GM19238 (cell line): ENCODE results near the gene PLEKHG4B.
"Not testable (repeated sequence)": the region's sequence is repeated elsewhere in the genome, so short reads cannot be mapped to it uniquely, and the experiment has no call there.

ENCODE experiments used
- DNase-seq: peaks from one replicate; pipeline ENCODE4 v3.0.0; 2011; ENCODE audit warnings: low spot score; ENCODE audit not compliant: insufficient read length

Gene PLEKHG4B

DNA sequence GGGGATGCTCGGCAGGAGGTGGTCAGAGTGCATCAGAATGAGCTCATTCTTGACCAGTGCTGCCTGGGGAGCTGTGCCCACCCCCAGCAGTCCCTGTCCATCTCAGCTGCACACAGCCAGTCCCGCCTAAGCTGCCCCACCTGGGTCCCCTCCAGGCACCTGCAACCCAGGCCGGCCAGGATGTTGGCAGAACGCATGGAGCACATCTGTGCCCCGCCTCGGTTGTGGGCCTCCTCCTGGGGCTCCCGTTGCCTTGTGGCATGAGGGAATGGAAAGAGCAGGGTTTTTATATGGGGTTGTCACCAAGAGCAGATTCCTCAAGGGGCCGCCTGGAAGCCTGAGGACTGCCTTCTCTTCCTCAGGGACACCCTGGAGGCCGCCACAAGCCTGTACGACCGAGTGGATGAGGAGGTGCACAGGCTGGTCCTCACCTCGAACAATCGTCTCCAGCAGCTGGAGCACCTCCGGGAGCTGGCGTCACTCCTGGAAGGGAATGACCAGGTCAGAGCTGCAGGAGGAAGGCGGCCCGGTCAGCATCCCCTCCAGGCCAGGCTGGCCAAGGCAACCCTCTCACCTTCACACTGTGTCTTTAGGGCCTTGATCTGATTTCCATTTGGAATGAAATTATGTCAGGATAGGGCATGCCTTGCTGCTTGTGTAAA lies 64.6 kb downstream of the PLEKHG4B start:
- DNase-seq: no peak

DNA sequence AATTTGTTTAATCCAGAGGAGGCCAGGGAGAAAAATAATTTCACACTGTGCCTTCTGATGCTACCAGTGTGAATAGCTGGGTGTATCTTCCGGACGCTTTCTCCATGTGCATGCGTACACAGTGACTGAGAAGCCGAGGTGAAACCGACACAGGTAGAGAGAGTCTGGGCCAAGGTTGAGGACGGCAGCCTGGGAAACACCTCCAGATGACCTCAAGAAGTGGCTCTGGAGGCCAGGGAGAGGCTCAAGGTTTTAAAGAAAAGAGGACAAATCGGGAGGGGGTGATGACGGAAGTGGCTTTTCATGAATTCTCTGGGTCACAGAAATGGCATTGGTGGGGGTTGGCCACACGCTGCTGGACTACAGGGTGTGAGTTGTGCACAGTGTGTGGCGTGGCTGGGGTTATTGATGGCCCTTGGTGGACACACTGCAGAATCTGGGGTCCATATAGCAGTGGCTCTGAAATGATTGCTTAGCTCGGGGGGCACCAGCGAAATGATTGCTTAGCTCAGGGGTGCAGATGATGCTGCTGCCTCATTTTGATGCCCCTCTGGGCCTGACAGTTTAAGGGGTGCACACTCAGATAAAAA lies 65.3 kb downstream of the PLEKHG4B start:
- no peak for DNase-seq

DNA sequence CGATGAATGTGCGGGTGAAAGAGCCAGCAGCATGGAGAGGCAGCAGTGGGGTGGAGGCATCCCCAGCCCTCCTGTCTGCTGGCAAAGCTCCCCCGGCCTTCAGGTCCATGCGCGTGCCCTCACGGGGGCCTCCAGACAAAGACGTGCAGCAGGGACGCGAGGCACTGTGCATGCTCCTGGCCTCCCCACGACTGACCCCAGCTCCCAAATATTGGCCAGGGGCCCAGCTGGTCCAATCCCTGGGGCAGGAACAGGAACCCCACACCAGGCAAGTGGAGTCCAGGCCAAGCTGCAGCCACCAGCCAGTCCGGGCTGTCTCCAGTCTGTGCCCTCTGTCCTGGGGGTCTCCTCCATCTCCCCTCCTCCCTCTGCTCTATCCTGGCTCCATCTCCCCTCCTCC lies 65.8 kb downstream of the PLEKHG4B start:
- DNase-seq: no peak

DNA sequence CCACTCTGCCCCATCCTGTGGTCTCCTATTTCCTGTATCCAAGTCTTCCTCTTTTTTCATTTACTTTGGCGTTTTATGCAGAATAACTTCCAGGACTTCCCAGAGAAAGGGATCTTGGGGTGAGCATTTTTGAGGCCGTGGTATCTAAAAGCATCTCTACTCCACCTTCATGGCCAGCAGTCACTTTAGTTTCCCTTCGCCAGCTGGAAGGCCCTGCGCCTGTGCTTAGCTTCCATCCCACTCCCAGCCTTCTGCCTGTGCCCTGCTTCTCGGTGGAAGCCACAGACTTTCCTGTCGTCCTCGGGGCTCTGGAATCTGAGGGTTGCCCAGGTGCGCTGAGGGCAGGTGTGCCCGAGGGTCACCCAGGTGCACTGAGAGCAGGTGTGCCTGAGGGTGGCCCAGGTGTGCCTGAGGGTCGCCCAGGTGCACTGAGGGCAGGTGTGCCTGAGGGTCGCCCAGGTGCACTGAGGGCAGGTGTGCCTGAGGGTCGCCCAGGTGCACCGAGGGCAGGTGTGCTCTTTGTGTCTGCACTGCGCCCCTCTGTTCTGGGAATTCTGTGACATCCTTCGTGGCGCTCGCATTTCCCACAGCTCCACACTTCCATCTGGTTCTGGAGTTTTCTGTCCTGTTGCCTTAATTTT lies 67.0 kb downstream of the PLEKHG4B start:
- DNase-seq: no peak

DNA sequence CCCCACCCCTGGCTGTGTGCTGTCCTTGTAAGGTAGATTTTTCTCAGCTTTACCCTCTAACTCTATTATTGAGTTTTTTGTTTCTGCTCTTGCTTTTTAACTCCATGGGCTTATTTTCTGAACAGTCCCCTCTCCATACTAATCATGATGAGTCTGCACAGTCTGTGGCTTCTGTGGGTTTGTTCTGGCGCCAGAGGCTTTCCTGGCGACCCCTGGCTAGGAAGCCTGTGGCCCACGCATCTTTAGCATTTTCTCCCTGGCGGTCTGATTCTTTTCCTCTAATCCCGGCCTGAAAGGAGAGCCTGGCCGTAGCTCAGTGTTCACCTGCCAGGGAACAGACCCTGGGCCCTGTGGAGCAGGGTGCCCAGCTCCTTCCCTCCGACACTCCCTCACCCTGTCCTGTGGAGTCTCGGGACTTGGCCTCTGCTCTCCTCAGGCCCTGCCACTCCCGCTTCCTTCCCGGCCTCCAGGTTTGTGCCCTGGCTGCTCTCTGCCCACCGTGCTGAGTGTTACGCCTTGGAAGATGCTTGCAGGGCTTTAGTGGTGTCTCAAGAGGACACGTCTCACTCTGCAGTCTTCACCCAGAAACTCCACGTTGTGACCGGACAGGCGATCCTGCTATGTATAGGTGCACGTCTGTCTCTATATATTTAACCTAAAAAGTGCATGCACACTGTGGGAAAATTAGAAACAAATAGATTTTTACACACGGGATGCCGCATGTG lies 67.6 kb downstream of the PLEKHG4B start:
- no peak for DNase-seq

DNA sequence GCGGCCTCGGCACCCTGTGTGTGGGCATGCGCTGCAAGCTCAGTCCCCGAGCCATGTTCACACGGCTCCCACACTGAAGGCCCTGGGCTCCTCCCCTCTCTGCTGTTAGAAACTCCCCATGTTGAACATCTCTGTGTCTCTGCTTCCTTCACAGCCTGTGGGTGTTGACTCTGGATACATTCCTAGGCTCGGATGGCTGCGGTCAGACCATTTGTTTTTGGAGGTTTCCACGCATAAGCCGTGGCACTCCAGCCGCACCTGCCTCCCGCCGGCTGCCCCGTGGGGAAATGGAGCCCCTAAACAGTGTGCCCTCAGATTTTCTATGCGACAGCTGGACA lies 68.2 kb downstream of the PLEKHG4B start:
- no peak for DNase-seq

DNA sequence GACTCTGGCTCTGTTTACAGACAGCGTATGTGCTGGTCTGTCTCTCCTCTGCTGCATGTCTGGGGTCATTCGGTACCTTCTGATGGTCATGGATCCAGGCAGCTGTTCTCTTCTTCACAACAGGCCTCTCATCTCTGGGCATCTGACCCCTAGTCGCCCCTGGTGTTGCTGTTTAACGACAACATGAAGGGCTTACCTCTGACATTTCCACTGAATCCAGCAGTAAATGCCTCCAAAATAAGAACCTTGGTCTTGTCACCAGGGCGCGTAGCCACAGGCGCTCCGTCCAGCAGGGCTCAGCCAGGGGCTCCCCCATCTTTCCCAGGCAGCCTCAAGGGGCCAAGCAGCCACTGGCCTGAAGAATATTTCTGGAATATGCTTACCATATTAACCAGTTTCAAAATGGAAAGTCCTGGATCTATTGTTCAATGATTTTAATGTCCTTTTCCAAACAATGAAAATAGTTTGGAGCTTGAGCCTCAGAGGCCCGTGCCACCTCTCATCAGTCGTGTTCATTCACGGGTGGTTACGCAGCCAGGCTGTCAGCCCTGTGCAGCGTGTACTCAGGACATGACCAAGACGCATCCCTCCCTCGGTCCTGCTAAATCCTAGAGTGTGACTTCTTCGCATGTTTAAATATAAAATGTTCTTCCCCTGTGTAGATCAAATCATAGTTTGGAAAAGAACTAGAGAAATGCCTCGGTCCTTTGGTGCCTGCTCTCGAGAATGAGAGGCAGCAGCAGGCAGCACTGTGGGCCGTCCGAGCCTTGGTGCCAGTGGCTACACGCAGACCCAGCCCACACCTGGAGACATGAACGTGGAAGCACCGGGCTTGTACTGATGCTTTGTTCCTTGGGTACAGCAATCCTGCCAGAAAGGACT lies 69.2 kb downstream of the PLEKHG4B start:
- DNase-seq: no peak

DNA sequence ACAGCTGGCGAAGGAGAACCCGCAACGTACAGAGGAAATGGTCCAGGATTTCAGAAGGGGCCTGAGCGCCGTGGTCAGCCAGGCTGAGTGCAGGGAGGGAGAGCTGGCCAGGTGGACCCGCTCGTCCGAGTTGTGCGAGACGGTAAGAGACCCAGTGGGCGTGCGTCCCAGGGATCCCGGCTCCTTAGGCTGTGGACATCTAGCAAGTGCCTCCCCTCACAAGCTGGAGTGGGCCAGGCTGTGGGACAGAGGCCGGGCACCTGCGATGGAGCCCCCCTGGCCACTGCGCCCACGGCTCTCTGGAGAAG lies 69.8 kb downstream of the PLEKHG4B start:
- no peak for DNase-seq

DNA sequence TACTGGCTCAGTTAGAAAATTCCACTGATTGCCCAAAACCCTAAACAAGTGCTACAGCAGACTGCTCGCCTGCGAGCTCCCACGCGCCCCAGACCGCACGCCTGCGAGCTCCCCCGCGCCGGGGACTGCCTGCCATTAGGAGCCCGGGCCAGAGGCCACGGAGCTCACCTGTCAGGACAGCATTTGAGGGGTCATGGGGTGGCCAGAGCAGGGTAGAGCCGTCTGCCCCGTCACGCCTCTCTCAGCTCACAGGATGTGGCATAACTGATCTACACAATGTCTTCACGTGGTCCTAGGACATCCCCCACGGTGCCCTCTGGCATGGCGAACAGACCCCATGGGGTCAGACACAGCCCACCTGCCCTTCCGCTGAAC lies 70.2 kb downstream of the PLEKHG4B start:
- no peak for DNase-seq

DNA sequence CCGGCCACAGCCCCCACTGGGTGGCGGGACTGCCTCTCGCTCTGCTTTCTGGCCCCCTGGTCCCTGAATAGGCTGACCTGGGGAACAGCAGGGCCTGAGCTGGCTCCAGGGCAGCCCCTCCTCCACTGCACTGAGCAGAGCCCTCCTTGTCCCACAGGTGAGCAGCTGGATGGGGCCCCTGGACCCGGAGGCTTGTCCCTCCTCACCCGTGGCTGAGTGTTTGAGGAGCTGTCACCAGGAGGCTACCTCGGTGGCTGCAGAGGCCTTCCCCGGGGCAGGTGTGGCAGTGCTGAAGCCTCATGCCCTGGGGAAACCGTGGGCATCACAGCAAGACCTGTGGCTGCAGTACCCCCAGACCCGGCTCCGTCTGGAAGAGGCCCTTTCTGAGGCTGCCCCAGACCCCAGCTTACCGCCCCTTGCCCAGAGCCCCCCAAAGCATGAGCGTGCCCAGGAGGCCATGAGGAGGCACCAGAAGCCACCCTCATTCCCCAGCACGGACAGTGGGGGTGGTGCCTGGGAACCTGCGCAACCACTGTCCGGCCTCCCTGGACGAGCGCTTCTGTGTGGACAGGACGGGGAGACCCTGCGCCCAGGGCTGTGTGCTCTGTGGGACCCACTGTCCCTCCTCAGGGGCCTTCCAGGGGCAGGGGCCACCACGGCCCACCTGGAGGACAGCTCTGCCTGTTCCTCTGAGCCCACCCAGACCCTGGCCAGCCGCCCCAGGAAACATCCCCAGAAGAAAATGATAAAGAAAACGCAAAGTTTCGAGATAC lies 70.8 kb downstream of the PLEKHG4B start:
- DNase-seq: no peak

DNA sequence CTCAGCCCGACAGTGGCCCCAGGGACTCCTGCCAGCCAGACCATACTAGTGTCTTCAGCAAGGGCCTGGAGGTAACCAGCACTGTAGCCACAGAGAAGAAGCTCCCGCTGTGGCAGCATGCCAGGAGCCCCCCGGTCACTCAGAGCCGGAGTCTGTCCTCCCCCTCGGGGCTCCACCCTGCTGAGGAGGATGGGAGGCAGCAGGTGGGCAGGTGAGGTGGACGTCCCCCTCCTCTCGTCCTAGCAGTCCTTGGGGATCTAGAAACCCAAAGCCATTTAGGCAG lies 71.3 kb downstream of the PLEKHG4B start:
- DNase-seq: no peak

DNA sequence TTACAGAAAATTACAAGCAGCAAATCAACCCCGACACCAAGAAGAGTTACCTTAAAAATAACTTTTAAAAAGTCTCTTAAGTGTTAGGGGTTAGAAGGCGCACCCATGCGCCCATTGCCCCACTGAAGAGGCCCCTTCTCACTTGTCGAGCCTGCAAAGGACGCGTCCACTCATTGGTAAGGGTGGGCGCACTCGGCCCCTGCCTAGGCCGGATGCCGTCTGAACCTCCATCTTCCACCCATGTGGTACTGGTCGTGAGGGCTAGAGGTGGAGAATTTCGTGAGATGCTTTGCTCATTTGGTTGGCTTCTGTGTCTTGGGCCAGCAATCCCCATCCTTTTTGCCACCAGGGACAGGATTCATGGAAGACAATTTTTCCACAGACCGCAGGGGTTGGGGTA lies 71.9 kb downstream of the PLEKHG4B start:
- DNase-seq: no peak

DNA sequence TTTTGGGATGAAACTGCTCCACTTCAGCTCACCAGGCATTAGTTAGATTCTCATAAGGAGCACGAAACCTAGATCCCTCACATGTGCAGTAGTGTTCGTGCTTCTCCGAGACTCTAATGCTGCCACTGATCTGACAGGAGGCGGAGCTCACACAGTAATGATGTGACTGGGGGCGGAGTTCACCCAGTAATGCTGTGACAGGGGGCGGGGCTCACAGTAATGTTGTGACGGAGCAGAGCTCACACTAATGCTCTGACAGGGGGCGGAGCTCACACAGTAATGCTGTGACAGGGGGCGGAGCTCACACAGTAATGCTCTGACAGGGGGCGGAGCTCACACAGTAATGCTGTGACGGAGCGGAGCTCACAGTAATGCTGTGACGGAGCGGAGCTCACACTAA lies 72.3 kb downstream of the PLEKHG4B start:
- no peak for DNase-seq

DNA sequence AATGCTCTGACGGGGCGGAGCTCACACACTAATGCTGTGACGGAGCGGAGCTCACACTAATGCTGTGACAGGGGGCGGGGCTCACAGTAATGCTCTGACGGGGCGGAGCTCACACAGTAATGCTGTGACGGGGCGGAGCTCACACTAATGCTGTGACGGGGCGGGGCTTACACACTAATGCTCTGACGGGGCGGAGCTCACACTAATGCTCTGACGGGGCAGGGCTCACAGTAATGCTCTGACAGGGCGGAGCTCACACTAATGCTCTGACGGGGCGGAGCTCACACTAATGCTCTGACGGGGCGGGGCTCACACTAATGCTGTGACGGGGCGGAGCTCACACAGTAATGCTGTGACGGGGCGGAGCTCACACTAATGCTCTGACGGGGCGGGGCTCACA lies 72.8 kb downstream of the PLEKHG4B start:
- not testable (repeated sequence) for DNase-seq

DNA sequence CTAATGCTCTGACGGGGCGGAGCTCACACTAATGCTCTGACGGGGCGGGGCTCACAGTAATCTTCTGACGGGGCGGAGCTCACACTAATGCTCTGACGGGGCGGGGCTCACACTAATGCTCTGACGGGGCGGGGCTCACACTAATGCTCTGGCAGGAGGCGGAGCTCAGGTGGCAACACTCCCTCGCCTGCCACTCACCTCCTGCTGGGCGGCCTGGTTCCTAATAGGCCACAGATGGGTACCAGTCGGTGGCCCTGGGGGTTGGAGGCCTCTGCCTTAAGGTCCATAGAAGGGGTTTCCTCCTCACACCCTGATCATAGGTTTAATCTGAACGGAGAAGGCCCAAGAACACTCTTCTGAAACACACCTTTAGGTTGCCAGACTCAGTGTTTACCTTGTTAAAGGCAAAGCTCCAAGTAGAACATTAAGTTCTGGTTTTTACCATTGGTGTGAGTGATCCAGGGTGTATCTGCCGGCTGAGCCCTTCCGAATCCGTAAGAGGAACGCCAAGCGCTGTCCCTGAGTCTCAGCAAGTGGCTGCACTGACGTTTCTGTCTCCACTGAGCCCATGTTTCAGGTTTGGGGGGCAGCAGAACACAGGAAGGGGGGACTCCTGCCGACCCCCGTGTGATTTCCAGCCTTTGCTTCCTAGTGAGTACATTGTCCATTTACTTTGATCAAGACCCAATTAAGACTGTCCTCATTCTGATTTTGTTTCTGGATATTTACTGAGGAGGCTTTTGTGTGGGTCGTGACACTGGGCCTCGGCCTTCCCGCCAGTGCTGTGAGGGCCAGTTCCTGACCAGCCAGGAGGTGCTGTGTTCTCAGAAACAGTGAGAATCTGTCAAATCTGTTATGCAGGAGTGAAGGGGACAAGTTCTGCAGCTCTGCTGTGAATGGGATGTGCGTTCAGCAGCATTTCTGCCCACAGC lies 74.7 kb downstream of the PLEKHG4B start:
- DNase-seq: no peak

DNA sequence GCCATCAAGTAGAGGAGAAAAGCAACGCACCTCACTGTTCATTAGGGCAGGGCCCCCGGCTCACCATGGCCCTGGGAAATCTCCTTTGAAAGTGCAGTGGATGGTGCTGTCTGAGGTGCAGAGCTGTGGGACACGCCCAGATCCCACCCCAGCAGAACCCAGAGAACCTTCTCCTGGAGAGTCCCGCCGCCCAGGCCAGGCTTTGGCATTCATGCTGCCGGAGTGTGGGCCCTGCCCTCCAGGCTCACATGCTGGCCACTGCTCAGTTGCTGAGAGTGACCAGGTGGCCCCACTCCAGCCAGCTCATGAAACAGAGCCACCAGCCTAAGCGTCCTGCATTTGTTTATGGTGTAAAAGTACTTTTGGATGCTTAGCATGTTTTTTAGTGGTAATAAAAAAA lies 75.5 kb downstream of the PLEKHG4B start:
- no peak for DNase-seq

DNA sequence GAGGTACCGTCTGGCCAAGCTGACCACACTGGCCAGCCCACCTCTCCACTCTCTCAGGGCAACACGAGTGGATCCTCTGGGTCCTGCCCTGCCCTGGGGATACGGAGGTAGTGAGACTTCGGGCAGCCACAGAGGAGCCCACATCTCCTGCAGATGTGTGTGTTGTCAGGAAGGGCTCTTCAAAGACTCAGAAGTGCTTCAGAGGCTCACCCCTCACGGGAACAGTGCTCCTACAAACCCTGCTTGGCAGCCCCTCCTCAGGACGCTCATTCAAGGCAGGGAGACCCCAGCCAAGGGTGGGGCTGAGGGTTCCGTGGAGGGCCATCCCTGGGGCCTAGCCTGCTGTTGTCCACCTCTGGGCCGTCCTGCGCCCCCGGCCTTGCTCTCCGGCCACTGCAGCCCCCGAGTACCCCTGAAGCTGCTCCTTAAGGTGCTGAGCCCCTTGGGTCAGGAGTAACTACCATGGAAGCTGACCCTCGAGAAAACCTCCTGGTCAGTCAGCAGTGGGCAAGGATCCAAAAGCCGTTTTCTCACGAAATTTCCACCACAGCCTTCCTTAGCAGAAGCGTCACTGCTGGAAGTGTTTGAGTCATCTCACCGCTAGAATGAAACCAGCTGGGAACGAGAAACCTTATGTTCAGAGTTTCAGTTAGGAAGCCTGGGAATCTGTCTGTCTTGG lies 76.2 kb downstream of the PLEKHG4B start:
- no peak for DNase-seq

DNA sequence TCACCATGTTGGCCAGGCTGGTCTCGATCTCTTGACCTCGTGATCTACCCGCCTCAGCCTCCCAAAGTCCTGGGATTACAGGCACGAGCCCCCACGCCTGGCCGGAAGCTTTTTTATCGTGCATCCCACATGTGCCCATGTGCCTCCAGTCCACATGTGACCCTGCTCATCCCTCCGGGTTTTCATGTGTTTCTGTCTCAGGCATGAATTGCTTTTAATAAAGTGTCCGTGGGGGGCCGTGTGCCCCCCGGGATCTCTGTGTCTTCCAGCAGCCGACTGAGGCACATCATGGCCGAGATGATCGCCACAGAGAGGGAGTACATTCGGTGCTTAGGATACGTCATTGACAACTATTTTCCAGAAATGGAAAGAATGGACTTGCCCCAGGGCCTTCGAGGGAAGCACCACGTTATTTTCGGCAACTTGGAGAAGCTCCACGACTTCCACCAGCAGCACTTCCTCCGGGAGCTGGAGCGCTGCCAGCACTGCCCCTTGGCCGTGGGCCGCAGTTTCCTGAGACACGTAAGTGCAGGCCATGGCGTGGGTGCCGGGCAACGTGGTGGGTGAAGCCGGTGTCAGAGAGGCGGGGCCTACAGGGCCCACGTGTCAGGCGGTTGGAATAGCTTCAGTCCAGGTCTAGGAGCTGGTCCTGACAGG lies 77.2 kb downstream of the PLEKHG4B start:
- DNase-seq: no peak

DNA sequence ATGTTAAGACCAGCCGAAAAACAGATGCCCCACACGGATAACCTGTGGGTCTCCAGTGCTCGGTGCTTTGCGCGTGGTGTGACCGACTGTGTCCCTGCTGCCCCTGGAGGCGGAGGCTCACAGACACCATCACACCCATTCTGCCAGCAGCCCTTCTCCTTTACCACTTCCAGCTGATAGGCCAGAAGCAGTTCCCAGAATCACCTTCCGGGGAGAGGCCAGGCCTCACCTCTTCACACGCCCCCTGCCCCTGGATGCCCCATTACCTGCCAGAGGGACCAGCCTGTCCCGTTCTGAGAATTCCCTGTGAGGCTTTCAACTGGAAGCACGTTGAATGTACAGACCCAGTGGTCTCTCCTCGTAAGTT lies 77.7 kb downstream of the PLEKHG4B start:
- DNase-seq: no peak
